Kidney (tissue), 14 donors: ENCODE measurements around the gene IPO4. TPM values are rescaled to one million over a fixed set of nuclear protein-coding genes. Genes with fewer than 3 reads are reported as not detected.
A peak's percentile ranks its signal among the peaks of the same experiment; 100 is the strongest.

Experiments used
- DNase-seq, 5 donors: peaks; one replicate each; pipeline ENCODE4 v3.0.0-alpha.2; 2013 to 2020
- FAIRE-seq: peaks from 2 replicates; lab custom pipeline; 2012; peaks lifted over from hg19 to GRCh38; lab: Jason Lieb, UNC
- H3K27ac ChIP-seq, 2 donors: one replicate each; pipeline ENCODE4 v1.7.0; 2013; ENCODE audit warnings: low read depth in 2 of 2, low read length in 2 of 2, inconsistent platforms in 1 of 2
- H3K27me3 ChIP-seq: one replicate; pipeline ENCODE4 v1.7.1; 2013; ENCODE audit warnings: low read length, inconsistent platforms; ENCODE audit not compliant: control insufficient read depth, insufficient read depth
- H3K36me3 ChIP-seq, 3 donors: one replicate each; pipeline versions ENCODE4 v1.7.0 to v1.7.1; 2013; ENCODE audit warnings: low read length in 3 of 3, control low read depth in 1 of 3, inconsistent platforms in 1 of 3; ENCODE audit not compliant: insufficient read depth in 3 of 3, control insufficient read depth in 2 of 3
- H3K4me1 ChIP-seq, 3 donors: one replicate each; pipeline versions ENCODE4 v1.7.0 to v1.7.1; 2013; ENCODE audit warnings: low read length in 3 of 3, inconsistent platforms in 1 of 3, low read depth in 1 of 3; ENCODE audit not compliant: control insufficient read depth in 2 of 3, insufficient read depth in 2 of 3
- H3K4me3 ChIP-seq, 3 donors: one replicate each; pipeline versions ENCODE4 v1.7.0 to v1.8.1; 2013; ENCODE audit warnings: low read length in 3 of 3, control low read depth in 1 of 3, inconsistent platforms in 1 of 3
- H3K9ac ChIP-seq, 3 donors: one replicate each; pipeline versions ENCODE4 v1.7.0 to v1.7.1; 2013; ENCODE audit warnings: low read length in 3 of 3, control low read depth in 1 of 3, inconsistent platforms in 1 of 3
- H3K9me3 ChIP-seq, 3 donors: one replicate each; pipeline versions ENCODE4 v1.7.0 to v1.7.1; 2013; ENCODE audit warnings: low read length in 3 of 3, control low read depth in 1 of 3, inconsistent platforms in 1 of 3; ENCODE audit not compliant: control insufficient read depth in 2 of 3, insufficient read depth in 1 of 3
- intact Hi-C: fragments of 100-400 bp; cut with DNase I; formaldehyde crosslinking; loops from one replicate; pipeline ENCODE4 v1.11.1; 2022
- polyA plus RNA-seq: library from polyadenylated mRNA; stranded (reverse); fragments of 350-450 nt; fragmentation: Illumina TruSeq; extraction: RNeasy Lipid Tissue Mini Kit (QIAGEN cat#74804); gene quantifications from one replicate; pipeline ENCODE4 v1.2.3, GENCODE V29; 2014; ENCODE audit warnings: low read depth, low replicate concordance; ENCODE audit not compliant: insufficient read depth
- total RNA-seq: library from RNA; stranded (reverse); fragmentation: NEBNext Ultra II Directional; extraction: Animal tissue kit (Norgen Biotek cat#: 25700); gene quantifications from one replicate; pipeline ENCODE4 v1.2.1, GENCODE V29; 2021
- TF ChIP-seq, protein P1 (sequence below): IDR thresholded peaks from 3 replicates; pipeline ENCODE4 v1.5.1; 2012; ENCODE audit warnings: mild to moderate bottlenecking, moderate library complexity, borderline replicate concordance; ENCODE audit not compliant: insufficient read depth; ENCODE audit errors: extremely low read depth
- donor health status: control.
- donor health status: control.
- donor health status: control.
- donor health status: control.
- donor health status: control.
- donor health status: DM: yes; HTN: yes; CAD: no.
- donor health status: Normal renal cell carcinoma (clear cell type).

The IPO4 gene
- total and polyA plus RNA-seq, 2 donors from 2014 or later: 22.2 to 49.5 TPM

DNA sequence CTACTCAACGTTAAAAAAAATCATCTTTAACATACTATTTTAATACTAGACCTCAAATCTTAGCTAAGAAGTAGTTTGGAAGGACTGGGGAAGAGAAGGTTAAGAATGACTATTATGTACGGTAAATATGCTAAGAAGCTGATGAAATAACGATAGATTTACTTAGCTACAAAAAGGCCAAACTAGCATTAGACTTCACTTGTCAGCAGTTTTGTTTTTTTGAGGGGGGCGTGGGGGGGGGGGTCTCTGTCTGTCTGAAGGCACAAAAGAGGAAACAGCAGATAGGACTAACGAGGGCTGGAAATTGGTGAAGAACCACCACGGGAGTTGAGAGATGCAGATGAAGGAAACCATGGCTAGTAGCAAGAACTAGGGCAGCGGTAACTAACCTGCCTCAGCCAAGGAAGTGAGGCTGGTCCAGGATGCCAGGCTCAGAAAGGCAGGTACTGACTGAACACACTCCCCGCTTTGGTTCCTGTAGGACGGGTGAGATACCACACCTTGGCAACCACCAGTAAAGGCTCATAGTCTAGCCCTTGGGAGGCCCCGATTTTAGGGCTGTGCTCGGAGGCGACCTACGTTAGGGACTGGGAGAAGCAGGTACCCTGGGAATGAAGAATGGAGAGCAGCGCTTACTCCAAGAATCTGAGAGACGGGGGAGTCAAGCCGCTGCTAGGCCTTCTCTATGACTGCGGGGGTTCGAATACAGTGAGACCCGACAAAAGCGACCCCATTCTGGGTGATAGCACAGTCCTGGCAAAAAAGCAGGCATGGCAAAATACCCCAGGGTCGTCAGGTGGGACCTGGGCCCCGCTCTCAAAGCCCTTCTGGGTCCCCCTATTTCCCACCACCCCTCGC, 42.9 kb upstream of the IPO4 start:
- no peak for DNase-seq
- intact Hi-C loops: no loop called here
- H3K36me3 ChIP-seq: peaks cover 6 to 9% (median 6%) of the 10 kb centered on the region in 3 donors
- peaks cover 0 to 25% (median 13%) of the 10 kb centered on the region in 3 donors for H3K4me1 ChIP-seq
- no peak for FAIRE-seq
- peak overlapping the region; percentile 63 to 96 (median 94) for H3K9ac ChIP-seq
- peak overlapping the region; percentile 26 to 89 for H3K27ac ChIP-seq
- H3K4me3 ChIP-seq: peak overlapping the region; percentile 86 to 96 (median 96)
- no peaks in the 10 kb centered on the region for H3K27me3 ChIP-seq
- no peaks in the 10 kb centered on the region for H3K9me3 ChIP-seq
- TF ChIP-seq, protein P1, sequence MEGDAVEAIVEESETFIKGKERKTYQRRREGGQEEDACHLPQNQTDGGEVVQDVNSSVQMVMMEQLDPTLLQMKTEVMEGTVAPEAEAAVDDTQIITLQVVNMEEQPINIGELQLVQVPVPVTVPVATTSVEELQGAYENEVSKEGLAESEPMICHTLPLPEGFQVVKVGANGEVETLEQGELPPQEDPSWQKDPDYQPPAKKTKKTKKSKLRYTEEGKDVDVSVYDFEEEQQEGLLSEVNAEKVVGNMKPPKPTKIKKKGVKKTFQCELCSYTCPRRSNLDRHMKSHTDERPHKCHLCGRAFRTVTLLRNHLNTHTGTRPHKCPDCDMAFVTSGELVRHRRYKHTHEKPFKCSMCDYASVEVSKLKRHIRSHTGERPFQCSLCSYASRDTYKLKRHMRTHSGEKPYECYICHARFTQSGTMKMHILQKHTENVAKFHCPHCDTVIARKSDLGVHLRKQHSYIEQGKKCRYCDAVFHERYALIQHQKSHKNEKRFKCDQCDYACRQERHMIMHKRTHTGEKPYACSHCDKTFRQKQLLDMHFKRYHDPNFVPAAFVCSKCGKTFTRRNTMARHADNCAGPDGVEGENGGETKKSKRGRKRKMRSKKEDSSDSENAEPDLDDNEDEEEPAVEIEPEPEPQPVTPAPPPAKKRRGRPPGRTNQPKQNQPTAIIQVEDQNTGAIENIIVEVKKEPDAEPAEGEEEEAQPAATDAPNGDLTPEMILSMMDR: no peak

- no peaks in the 10 kb centered on the region for H3K9me3 ChIP-seq
- no peaks in the 10 kb centered on the region for H3K36me3 ChIP-seq
- DNase-seq (no peak), FAIRE-seq (no peak)
- no peak overlapping the region for H3K9ac ChIP-seq
- no peak overlapping the region for H3K27ac ChIP-seq
- no peak overlapping the region for H3K4me3 ChIP-seq
- TF ChIP-seq, protein P1: no peak
- intact Hi-C loops: no loop called here
- H3K4me1 ChIP-seq: peaks cover 0 to 18% (median 13%) of the 10 kb centered on the region in 3 donors
- no peaks in the 10 kb centered on the region for H3K27me3 ChIP-seq
These were observed 40.3 kb upstream of the IPO4 start for GRCh38 chr14:24228902-24229301.

GRCh38 chr14:24226473-24226872, 37.9 kb upstream of the IPO4 start:
- TF ChIP-seq, protein P1: no peak
- Histone ChIP-seq H3K9ac (no peak overlapping the region), H3K4me3 (no peak overlapping the region), H3K27ac (no peak overlapping the region), H3K36me3 (no peaks in the 10 kb centered on the region), H3K4me1 (peaks cover 0 to 5% (median 4%) of the 10 kb centered on the region in 3 donors), H3K27me3 (no peaks in the 10 kb centered on the region), H3K9me3 (no peaks in the 10 kb centered on the region)
- FAIRE-seq (no peak), DNase-seq (no peak)
- intact Hi-C loops: no loop called here
